Astrocyte of the cerebellum (primary cell): ENCODE data around the gene ZCCHC17.
A peak's percentile ranks its signal among the peaks of the same experiment; 100 is the strongest.

Source experiments
- DNase-seq: peaks from one replicate; pipeline ENCODE4 v3.0.0-alpha.2; 2011; ENCODE audit warnings: low read depth
- H3K4me3 ChIP-seq: 2 replicates; pipeline ENCODE4 v1.5.1; 2011; ENCODE audit warnings: mild to moderate bottlenecking, low read depth, low read length, moderate library complexity
- CTCF ChIP-seq: IDR thresholded peaks from 2 replicates; pipeline ENCODE4 v1.5.1; 2012; ENCODE audit warnings: low read length, low read depth, moderate library complexity, mild to moderate bottlenecking; ENCODE audit errors: missing control alignments
- in situ Hi-C: cut with HindIII; loops from 2 replicates; pipeline ENCODE4 v1.10.0; 2017; ENCODE audit warnings: low sequenced_read_pairs

ZCCHC17 gene

GRCh38 chr1:31296486-31297276 is at the start of gene ZCCHC17, which contains the start of gene SNRNP40:
ZCCHC17 (plus strand) TSS chr1:31297032; CDS start chr1:31310099, 13,067 bp downstream.
SNRNP40 (minus strand) TSS chr1:31296788; CDS start chr1:31296751, 37 bp downstream.
- no peak for TF ChIP-seq CTCF
- peak within 1 kb of the TSS; percentile 98 for H3K4me3 ChIP-seq

GRCh38 chr1:31248276-31248675 is 48.6 kb upstream of the ZCCHC17 start:
- H3K4me3 ChIP-seq, result no peak overlapping the region
- in situ Hi-C loops, result no loop called here
- no peak for DNase-seq
- TF ChIP-seq CTCF, result no peak

More at GRCh38 chr1:31296486-31297276, at the start of gene ZCCHC17, which contains the start of gene SNRNP40:
- in situ Hi-C loops, result no loop called here
- peak; percentile 99 for DNase-seq

GRCh38 chr1:31249854-31250253 is 47.0 kb upstream of the ZCCHC17 start:
- no peak for TF ChIP-seq CTCF
- in situ Hi-C loops, result no loop called here
- H3K4me3 ChIP-seq, result no peak overlapping the region
- no peak for DNase-seq

GRCh38 chr1:31257213-31257612 is 39.6 kb upstream of the ZCCHC17 start:
- no peak for DNase-seq
- H3K4me3 ChIP-seq, result no peak overlapping the region
- in situ Hi-C loops, result no loop called here
- no peak for TF ChIP-seq CTCF

- no peak for DNase-seq
- H3K4me3 ChIP-seq, result no peak overlapping the region
- no peak for TF ChIP-seq CTCF
- in situ Hi-C loops, result no loop called here
Observed at GRCh38 chr1:31258581-31258980, 38.3 kb upstream of the ZCCHC17 start.

- no peak for DNase-seq
- in situ Hi-C loops, result loop anchor here (5.0 kb wide), 1 partner anchor 47 kb away; no protein-coding TSS in a partner anchor
- TF ChIP-seq CTCF, result no peak
- H3K4me3 ChIP-seq, result no peak overlapping the region
Observed at GRCh38 chr1:31259746-31260145, 37.1 kb upstream of the ZCCHC17 start.
